ENCODE results near the gene CDH16. TPM values are rescaled to one million over a fixed set of nuclear protein-coding genes. Genes with fewer than 3 reads are reported as not detected.

Gene CDH16
- total and polyA plus RNA-seq, 2 of the 13 experiments (the other 11 are each of a cell fraction or from before 2014, with no cell fraction given) = 2.7 to 3.9 TPM

DNA sequence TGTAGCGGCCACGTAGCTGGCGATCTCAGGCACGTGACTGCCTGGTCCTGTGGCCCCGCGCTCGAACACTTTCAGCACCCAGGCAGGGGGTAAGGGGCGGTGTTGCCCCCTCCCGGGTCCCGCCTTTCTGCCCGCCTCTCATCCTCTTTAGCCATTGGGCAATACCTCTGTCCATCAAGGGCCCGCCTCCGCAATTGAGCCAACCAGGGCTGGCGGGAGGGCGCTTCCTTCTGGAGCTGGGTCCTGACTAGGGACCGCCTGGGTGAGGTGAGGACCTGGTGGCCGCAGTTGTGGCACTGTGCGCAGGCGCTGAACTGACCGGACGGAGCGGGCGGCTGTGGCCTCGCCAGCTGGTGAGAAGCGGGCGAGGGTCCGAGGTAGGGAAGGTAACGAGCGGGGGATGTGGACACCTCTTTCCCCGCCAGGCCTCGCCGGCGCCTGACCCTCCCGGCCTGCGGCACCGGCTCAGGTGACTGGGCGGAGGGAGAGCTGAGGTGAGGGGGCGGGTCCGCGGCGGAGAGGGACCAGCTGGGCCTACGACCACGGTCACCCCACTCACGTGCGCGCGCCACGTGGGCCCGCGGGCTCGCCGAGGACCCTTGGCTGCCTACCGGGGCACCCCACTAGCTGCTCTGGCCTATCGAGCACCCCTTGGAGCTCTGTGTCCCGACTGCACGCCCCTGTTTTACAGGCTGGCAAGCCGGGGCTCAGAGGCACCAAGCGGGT, 38.2 kb downstream of the CDH16 start, which contains the start of gene PDP2 (continued):
- TF ChIP-seq, protein P1, sequence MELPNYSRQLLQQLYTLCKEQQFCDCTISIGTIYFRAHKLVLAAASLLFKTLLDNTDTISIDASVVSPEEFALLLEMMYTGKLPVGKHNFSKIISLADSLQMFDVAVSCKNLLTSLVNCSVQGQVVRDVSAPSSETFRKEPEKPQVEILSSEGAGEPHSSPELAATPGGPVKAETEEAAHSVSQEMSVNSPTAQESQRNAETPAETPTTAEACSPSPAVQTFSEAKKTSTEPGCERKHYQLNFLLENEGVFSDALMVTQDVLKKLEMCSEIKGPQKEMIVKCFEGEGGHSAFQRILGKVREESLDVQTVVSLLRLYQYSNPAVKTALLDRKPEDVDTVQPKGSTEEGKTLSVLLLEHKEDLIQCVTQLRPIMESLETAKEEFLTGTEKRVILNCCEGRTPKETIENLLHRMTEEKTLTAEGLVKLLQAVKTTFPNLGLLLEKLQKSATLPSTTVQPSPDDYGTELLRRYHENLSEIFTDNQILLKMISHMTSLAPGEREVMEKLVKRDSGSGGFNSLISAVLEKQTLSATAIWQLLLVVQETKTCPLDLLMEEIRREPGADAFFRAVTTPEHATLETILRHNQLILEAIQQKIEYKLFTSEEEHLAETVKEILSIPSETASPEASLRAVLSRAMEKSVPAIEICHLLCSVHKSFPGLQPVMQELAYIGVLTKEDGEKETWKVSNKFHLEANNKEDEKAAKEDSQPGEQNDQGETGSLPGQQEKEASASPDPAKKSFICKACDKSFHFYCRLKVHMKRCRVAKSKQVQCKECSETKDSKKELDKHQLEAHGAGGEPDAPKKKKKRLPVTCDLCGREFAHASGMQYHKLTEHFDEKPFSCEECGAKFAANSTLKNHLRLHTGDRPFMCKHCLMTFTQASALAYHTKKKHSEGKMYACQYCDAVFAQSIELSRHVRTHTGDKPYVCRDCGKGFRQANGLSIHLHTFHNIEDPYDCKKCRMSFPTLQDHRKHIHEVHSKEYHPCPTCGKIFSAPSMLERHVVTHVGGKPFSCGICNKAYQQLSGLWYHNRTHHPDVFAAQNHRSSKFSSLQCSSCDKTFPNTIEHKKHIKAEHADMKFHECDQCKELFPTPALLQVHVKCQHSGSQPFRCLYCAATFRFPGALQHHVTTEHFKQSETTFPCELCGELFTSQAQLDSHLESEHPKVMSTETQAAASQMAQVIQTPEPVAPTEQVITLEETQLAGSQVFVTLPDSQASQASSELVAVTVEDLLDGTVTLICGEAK (IDR thresholded peaks at IDR 0.05) = no peak
- TF ChIP-seq, protein P1 (CRISPR knock-in tag; IDR thresholded peaks at IDR 0.05) = peak; percentile 93
- TF ChIP-seq ZNF775 (CRISPR knock-in tag; IDR thresholded peaks at IDR 0.05; ENCODE audit: borderline replicate concordance) = peak; percentile 80; the same call in 1 of the 2 replicates
- peak; percentile 86; the same call in 1 of the 2 replicates for TF ChIP-seq TOE1 (CRISPR knock-in tag; IDR thresholded peaks at IDR 0.05)
- TF ChIP-seq ZNF784 (CRISPR knock-in tag; IDR thresholded peaks at IDR 0.05; ENCODE audit: borderline replicate concordance) = peak; percentile 80; the same call in 1 of the 2 replicates
- TF ChIP-seq, protein P2, sequence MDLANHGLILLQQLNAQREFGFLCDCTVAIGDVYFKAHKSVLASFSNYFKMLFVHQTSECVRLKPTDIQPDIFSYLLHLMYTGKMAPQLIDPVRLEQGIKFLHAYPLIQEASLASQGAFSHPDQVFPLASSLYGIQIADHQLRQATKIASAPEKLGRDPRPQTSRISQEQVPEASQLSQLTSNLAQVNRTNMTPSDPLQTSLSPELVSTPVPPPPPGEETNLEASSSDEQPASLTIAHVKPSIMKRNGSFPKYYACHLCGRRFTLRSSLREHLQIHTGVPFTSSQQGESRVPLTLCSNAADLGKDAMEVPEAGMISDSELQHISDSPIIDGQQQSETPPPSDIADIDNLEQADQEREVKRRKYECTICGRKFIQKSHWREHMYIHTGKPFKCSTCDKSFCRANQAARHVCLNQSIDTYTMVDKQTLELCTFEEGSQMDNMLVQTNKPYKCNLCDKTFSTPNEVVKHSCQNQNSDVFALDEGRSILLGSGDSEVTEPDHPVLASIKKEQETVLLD (CRISPR knock-in tag; IDR thresholded peaks at IDR 0.05; ENCODE audit: low read depth) = no peak
- peak; percentile 83; the same call in 1 of the 2 replicates for TF ChIP-seq GPN1 (CRISPR knock-in tag; IDR thresholded peaks at IDR 0.05; ENCODE audit: borderline replicate concordance)
- TF ChIP-seq, protein P3, sequence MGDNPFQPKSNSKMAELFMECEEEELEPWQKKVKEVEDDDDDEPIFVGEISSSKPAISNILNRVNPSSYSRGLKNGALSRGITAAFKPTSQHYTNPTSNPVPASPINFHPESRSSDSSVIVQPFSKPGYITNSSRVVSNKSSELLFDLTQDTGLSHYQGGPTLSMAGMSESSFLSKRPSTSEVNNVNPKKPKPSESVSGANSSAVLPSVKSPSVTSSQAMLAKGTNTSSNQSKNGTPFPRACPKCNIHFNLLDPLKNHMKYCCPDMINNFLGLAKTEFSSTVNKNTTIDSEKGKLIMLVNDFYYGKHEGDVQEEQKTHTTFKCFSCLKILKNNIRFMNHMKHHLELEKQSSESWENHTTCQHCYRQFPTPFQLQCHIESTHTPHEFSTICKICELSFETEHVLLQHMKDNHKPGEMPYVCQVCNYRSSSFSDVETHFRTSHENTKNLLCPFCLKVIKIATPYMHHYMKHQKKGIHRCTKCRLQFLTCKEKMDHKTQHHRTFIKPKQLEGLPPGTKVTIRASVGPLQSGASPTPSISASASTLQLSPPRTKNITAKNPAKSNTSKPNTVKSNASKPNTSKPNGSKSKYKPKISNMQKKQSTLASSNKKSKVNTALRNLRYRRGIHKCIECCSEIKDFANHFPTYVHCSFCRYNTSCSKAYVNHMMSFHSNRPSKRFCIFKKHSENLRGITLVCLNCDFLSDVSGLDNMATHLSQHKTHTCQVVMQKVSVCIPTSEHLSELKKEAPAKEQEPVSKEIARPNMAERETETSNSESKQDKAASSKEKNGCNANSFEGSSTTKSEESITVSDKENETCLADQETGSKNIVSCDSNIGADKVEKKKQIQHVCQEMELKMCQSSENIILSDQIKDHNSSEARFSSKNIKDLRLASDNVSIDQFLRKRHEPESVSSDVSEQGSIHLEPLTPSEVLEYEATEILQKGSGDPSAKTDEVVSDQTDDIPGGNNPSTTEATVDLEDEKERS (CRISPR knock-in tag; IDR thresholded peaks at IDR 0.05) = peak; percentile 67; the same call in 1 of the 2 replicates
- TF ChIP-seq POLR2G (IDR thresholded peaks at IDR 0.05; ENCODE audit: low read depth, low read length) = peak; percentile 89
- peak; percentile 89 for TF ChIP-seq ZNF589 (CRISPR knock-in tag; conservative IDR thresholded peaks at IDR 0.05)
- peak; percentile 92 for TF ChIP-seq ZNF331 (CRISPR knock-in tag; IDR thresholded peaks at IDR 0.05)
- TF ChIP-seq CREM (IDR thresholded peaks at IDR 0.05) = peak; percentile 62; the same call in 1 of the 2 replicates
- 0 out of 2 replicates have a peak, but pooled peaks have one; percentile 16 for TF ChIP-seq CREM (CRISPR knock-in tag; IDR thresholded peaks at IDR 0.05)

Measured in HepG2 (cell line).